SIG-M5 treated with dmso at 0.1 percent for 504 hours (cell line): ENCODE results near the gene DHX35.
A peak's percentile ranks its signal among the peaks of the same experiment; 100 is the strongest.

Source experiments
- DNase-seq: peaks from one replicate; lab custom pipeline; 2025; ENCODE audit not compliant: unreplicated experiment; lab: John Stamatoyannopoulos, UW

DHX35 gene

GRCh38 chr20:39050555-39050902 is 88.4 kb downstream of the DHX35 start:
- no peak for DNase-seq

- DNase-seq = no peak
Observed at GRCh38 chr20:39052676-39053075, 90.5 kb downstream of the DHX35 start.

GRCh38 chr20:39057143-39057542 is 95.0 kb downstream of the DHX35 start:
- DNase-seq = no peak

GRCh38 chr20:39057911-39058310 is 95.8 kb downstream of the DHX35 start:
- DNase-seq = no peak

GRCh38 chr20:39059036-39059435 is 96.9 kb downstream of the DHX35 start:
- DNase-seq = no peak

- no peak for DNase-seq
Observed at GRCh38 chr20:39066471-39067242, 104.5 kb downstream of the DHX35 start.

GRCh38 chr20:39067526-39068216 is 105.5 kb downstream of the DHX35 start:
- DNase-seq = no peak

- DNase-seq = no peak
Observed at GRCh38 chr20:39069976-39070375, 107.8 kb downstream of the DHX35 start.

GRCh38 chr20:39070484-39071231 is 108.5 kb downstream of the DHX35 start:
- no peak for DNase-seq

GRCh38 chr20:39072132-39072531 is 110.0 kb downstream of the DHX35 start:
- DNase-seq = no peak

GRCh38 chr20:39072653-39073052 is 110.5 kb downstream of the DHX35 start:
- DNase-seq = no peak

GRCh38 chr20:39075731-39076130 is 113.6 kb downstream of the DHX35 start:
- no peak for DNase-seq

GRCh38 chr20:39076958-39077357 is 114.8 kb downstream of the DHX35 start:
- no peak for DNase-seq

GRCh38 chr20:39080326-39080725 is 118.2 kb downstream of the DHX35 start:
- no peak for DNase-seq

GRCh38 chr20:39081255-39081654 is 119.1 kb downstream of the DHX35 start:
- peak; percentile 65 for DNase-seq

- no peak for DNase-seq
Observed at GRCh38 chr20:39082622-39083398, 120.7 kb downstream of the DHX35 start.

GRCh38 chr20:39083761-39084160 is 121.6 kb downstream of the DHX35 start:
- DNase-seq = no peak

GRCh38 chr20:39089029-39089428 is 126.9 kb downstream of the DHX35 start:
- DNase-seq = no peak
